ENCODE results near the gene HPN.
"Not testable (repeated sequence)": the region's sequence is repeated elsewhere in the genome, so short reads cannot be mapped to it uniquely, and the experiment has no call there.

The HPN gene

GRCh38 chr19:35088131-35088913 is 46.8 kb downstream of the HPN start:
- peak; percentile 91 for DNase-seq

- DNase-seq = no peak
Observed at GRCh38 chr19:35089554-35089953, 48.0 kb downstream of the HPN start.

- no peak for DNase-seq
Observed at GRCh38 chr19:35090160-35090505, 48.6 kb downstream of the HPN start.

GRCh38 chr19:35090506-35091214 is 49.1 kb downstream of the HPN start:
- peak; percentile 62 for DNase-seq

- DNase-seq = no peak
Observed at GRCh38 chr19:35093430-35093829, 51.9 kb downstream of the HPN start.

- no peak for DNase-seq
Observed at GRCh38 chr19:35093941-35094647, 52.6 kb downstream of the HPN start.

- DNase-seq = no peak
Observed at GRCh38 chr19:35094656-35095055, 53.1 kb downstream of the HPN start.

GRCh38 chr19:35095667-35096368 is 54.3 kb downstream of the HPN start:
- DNase-seq = no peak

- DNase-seq = no peak
Observed at GRCh38 chr19:35098413-35099049, 57.0 kb downstream of the HPN start.

GRCh38 chr19:35099155-35099896 is 57.8 kb downstream of the HPN start:
- DNase-seq = no peak

- DNase-seq = no peak
Observed at GRCh38 chr19:35099897-35100275, 58.4 kb downstream of the HPN start.

GRCh38 chr19:35100588-35101533 is 59.3 kb downstream of the HPN start:
- no peak for DNase-seq

GRCh38 chr19:35101949-35102348 is 60.4 kb downstream of the HPN start:
- DNase-seq = not testable (repeated sequence)

- DNase-seq = not testable (repeated sequence)
Observed at GRCh38 chr19:35103614-35104013, 62.1 kb downstream of the HPN start.

GRCh38 chr19:35104361-35104760 is 62.8 kb downstream of the HPN start:
- DNase-seq = no peak

- DNase-seq = no peak
Observed at GRCh38 chr19:35105047-35105410, 63.5 kb downstream of the HPN start.

- no peak for DNase-seq
Observed at GRCh38 chr19:35105411-35106290, 64.1 kb downstream of the HPN start.

- DNase-seq = no peak
Observed at GRCh38 chr19:35106291-35106583, 64.7 kb downstream of the HPN start.

- DNase-seq = no peak
Observed at GRCh38 chr19:35106898-35107541, 65.5 kb downstream of the HPN start.

GRCh38 chr19:35107545-35107944 is 66.0 kb downstream of the HPN start:
- DNase-seq = no peak

Data from fibroblast of skin of right biceps (primary cell).